Measurements from ENCODE around the gene JAM3.

The JAM3 gene

DNA sequence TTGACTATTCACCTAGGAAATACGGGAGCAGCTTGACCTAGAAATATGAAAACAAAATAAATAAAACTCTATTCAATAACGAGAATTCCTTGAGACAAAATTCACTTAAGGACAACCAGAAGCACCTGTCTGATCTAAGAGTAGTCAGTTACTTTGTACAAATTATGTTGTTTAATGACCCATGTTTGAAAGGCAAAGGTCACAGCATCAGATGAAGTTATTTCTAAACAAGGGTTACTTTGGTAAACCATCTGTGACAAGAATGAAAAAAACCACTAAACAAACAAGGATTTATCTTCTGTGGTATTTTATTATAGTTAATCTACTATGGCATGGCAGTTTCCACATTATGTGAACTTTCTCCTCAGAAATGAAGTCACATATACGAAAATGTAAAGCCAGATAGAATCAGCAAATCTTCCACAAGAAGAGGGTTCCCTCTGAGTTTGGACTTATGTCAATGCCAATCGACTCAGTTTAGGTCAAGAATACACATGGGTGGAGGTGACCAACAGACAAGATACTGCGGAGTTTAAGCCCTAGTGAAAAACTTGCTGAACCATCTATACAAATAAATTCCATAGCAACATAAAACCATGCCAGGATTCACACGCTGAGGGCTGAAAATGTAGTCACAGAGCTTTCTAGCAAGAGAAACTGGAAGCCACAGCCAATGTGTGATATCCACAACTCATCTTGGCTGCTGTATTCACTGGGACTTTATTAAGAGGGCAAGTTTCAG lies 101.5 kb downstream of the JAM3 start:
- ATAC-seq, result no peak; the same call in 2 of the 3 replicates
- no peak for TF ChIP-seq ARNTL (CRISPR knock-in tag; IDR thresholded peaks at IDR 0.05; ENCODE audit: borderline replicate concordance, low read depth)
- TF ChIP-seq TCF4 (CRISPR knock-in tag; IDR thresholded peaks at IDR 0.05; ENCODE audit: borderline replicate concordance), result no peak
- no peak for TF ChIP-seq ZNF8 (CRISPR knock-in tag; IDR thresholded peaks at IDR 0.05)
- TF ChIP-seq OSR1 (CRISPR knock-in tag; IDR thresholded peaks at IDR 0.05), result no peak
- no peak for TF ChIP-seq SNAI2 (CRISPR knock-in tag; IDR thresholded peaks at IDR 0.05)
- no peak for TF ChIP-seq ZFP3 (CRISPR knock-in tag; IDR thresholded peaks at IDR 0.05)
- no peak for TF ChIP-seq CSRNP3 (CRISPR knock-in tag; IDR thresholded peaks at IDR 0.05)
- no peak for TF ChIP-seq ZFP30 (CRISPR knock-in tag; IDR thresholded peaks at IDR 0.05)
- TF ChIP-seq BACH2 (CRISPR knock-in tag; IDR thresholded peaks at IDR 0.05; ENCODE audit: borderline replicate concordance), result no peak
- no peak for TF ChIP-seq GLIS3 (CRISPR knock-in tag; IDR thresholded peaks at IDR 0.05)
- TF ChIP-seq ISL1 (CRISPR knock-in tag; IDR thresholded peaks at IDR 0.05), result no peak
- TF ChIP-seq TSHZ2 (CRISPR knock-in tag; IDR thresholded peaks at IDR 0.05), result no peak

DNA sequence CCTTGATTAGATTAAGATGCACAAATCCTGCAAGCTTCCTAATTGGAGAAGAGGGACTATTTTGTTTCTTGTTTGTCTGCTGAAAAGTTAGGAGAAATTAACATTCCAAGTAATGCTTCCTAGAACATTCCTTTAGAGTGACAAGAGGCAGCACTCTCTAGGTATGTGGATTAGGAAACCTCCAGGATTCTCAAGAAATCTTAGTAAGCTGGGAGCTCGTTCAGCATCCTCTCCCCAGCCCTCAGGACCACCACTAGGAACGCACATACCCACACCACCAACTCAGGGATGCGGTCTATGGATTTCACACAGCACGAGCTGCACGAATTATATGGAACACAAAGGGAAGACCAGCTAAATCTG lies 102.0 kb downstream of the JAM3 start:
- ATAC-seq, result no peak; the same call in 2 of the 3 replicates

More for the DNA sequence above, 102.0 kb downstream of the JAM3 start:
- TF ChIP-seq, protein P1, sequence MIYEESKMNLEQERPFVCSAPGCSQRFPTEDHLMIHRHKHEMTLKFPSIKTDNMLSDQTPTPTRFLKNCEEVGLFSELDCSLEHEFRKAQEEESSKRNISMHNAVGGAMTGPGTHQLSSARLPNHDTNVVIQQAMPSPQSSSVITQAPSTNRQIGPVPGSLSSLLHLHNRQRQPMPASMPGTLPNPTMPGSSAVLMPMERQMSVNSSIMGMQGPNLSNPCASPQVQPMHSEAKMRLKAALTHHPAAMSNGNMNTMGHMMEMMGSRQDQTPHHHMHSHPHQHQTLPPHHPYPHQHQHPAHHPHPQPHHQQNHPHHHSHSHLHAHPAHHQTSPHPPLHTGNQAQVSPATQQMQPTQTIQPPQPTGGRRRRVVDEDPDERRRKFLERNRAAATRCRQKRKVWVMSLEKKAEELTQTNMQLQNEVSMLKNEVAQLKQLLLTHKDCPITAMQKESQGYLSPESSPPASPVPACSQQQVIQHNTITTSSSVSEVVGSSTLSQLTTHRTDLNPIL (CRISPR knock-in tag; IDR thresholded peaks at IDR 0.05; ENCODE audit: low read depth), result no peak
- TF ChIP-seq BACH2 (CRISPR knock-in tag; IDR thresholded peaks at IDR 0.05; ENCODE audit: borderline replicate concordance) (no peak), ARNTL (CRISPR knock-in tag; IDR thresholded peaks at IDR 0.05; ENCODE audit: borderline replicate concordance, low read depth) (no peak), ESRRG (CRISPR knock-in tag; IDR thresholded peaks at IDR 0.05) (no peak), ZC3H10 (CRISPR knock-in tag; IDR thresholded peaks at IDR 0.05) (no peak), RARB (CRISPR knock-in tag; IDR thresholded peaks at IDR 0.05) (no peak), TOX (CRISPR knock-in tag; IDR thresholded peaks at IDR 0.05; ENCODE audit: borderline replicate concordance) (no peak), ZFP30 (CRISPR knock-in tag; IDR thresholded peaks at IDR 0.05) (no peak), POU6F1 (CRISPR knock-in tag; IDR thresholded peaks at IDR 0.05; ENCODE audit: borderline replicate concordance, low read depth) (no peak), OSR1 (CRISPR knock-in tag; IDR thresholded peaks at IDR 0.05) (no peak), TSHZ2 (CRISPR knock-in tag; IDR thresholded peaks at IDR 0.05) (no peak), PPARA (CRISPR knock-in tag; IDR thresholded peaks at IDR 0.05; ENCODE audit: borderline replicate concordance) (no peak), CSDC2 (CRISPR knock-in tag; IDR thresholded peaks at IDR 0.05) (no peak), ZNF565 (CRISPR knock-in tag; conservative IDR thresholded peaks at IDR 0.05; ENCODE audit: low read depth) (no peak), ISL1 (CRISPR knock-in tag; IDR thresholded peaks at IDR 0.05) (no peak), ZFP3 (CRISPR knock-in tag; IDR thresholded peaks at IDR 0.05) (no peak), TCF4 (CRISPR knock-in tag; IDR thresholded peaks at IDR 0.05; ENCODE audit: borderline replicate concordance) (no peak)
- TF ChIP-seq, protein P2, sequence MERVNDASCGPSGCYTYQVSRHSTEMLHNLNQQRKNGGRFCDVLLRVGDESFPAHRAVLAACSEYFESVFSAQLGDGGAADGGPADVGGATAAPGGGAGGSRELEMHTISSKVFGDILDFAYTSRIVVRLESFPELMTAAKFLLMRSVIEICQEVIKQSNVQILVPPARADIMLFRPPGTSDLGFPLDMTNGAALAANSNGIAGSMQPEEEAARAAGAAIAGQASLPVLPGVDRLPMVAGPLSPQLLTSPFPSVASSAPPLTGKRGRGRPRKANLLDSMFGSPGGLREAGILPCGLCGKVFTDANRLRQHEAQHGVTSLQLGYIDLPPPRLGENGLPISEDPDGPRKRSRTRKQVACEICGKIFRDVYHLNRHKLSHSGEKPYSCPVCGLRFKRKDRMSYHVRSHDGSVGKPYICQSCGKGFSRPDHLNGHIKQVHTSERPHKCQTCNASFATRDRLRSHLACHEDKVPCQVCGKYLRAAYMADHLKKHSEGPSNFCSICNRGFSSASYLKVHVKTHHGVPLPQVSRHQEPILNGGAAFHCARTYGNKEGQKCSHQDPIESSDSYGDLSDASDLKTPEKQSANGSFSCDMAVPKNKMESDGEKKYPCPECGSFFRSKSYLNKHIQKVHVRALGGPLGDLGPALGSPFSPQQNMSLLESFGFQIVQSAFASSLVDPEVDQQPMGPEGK (CRISPR knock-in tag; IDR thresholded peaks at IDR 0.05; ENCODE audit: borderline replicate concordance), result no peak
